GF-D8 (cell line): ENCODE results near the gene CHSY1.

ENCODE experiments used
- DNase-seq: peaks from one replicate; lab custom pipeline; 2025; lab: John Stamatoyannopoulos, UW

Gene CHSY1

GRCh38 chr15:101210466-101210865 lies 41.4 kb downstream of the CHSY1 start:
- DNase-seq = no peak

GRCh38 chr15:101210058-101210457 lies 41.8 kb downstream of the CHSY1 start:
- DNase-seq = no peak

GRCh38 chr15:101209285-101209845 lies 42.5 kb downstream of the CHSY1 start:
- DNase-seq = no peak

GRCh38 chr15:101207867-101208288 lies 44.0 kb downstream of the CHSY1 start:
- DNase-seq = peak; percentile 92

GRCh38 chr15:101206176-101206591 lies 45.7 kb downstream of the CHSY1 start:
- no peak for DNase-seq

- no peak for DNase-seq
These were observed 46.9 kb downstream of the CHSY1 start for GRCh38 chr15:101204739-101205535.

- no peak for DNase-seq
These were observed 48.1 kb downstream of the CHSY1 start for GRCh38 chr15:101203607-101204189.

GRCh38 chr15:101203029-101203573 lies 48.7 kb downstream of the CHSY1 start:
- no peak for DNase-seq

GRCh38 chr15:101201411-101202174 lies 50.3 kb downstream of the CHSY1 start:
- no peak for DNase-seq

GRCh38 chr15:101200181-101200580 lies 51.7 kb downstream of the CHSY1 start:
- no peak for DNase-seq

GRCh38 chr15:101198800-101199199 lies 53.0 kb downstream of the CHSY1 start:
- DNase-seq = no peak

- DNase-seq = no peak
These were observed 53.7 kb downstream of the CHSY1 start for GRCh38 chr15:101198031-101198575.

GRCh38 chr15:101194546-101195125 lies 57.2 kb downstream of the CHSY1 start:
- peak; percentile 21 for DNase-seq

- no peak for DNase-seq
These were observed 57.9 kb downstream of the CHSY1 start for GRCh38 chr15:101193806-101194545.

- DNase-seq = no peak
These were observed 58.7 kb downstream of the CHSY1 start for GRCh38 chr15:101193120-101193644.

GRCh38 chr15:101192081-101192480 lies 59.8 kb downstream of the CHSY1 start:
- no peak for DNase-seq

- DNase-seq = no peak
These were observed 60.6 kb downstream of the CHSY1 start for GRCh38 chr15:101191242-101191641.

GRCh38 chr15:101190092-101190595 lies 61.7 kb downstream of the CHSY1 start:
- DNase-seq = no peak

GRCh38 chr15:101189409-101190091 lies 62.3 kb downstream of the CHSY1 start:
- DNase-seq = no peak
